Brain microvascular endothelial cell (primary cell): ENCODE results near the gene SPOCD1.

ENCODE experiments used
- DNase-seq: peaks from one replicate; pipeline ENCODE4 v3.0.0-alpha.2; 2020
- H3K27ac ChIP-seq: fragments of 250-450 bp; sonication (Bioruptor Pico); 2 replicates; pipeline ENCODE4 v1.5.1; 2020; ENCODE audit warnings: mild to moderate bottlenecking, moderate library complexity
- H3K27me3 ChIP-seq: fragments of 250-450 bp; sonication (Bioruptor Pico); replicated peaks from 2 replicates; pipeline ENCODE4 v1.5.1; 2020; ENCODE audit warnings: mild to moderate bottlenecking
- H3K36me3 ChIP-seq: fragments of 250-450 bp; sonication (Bioruptor Pico); replicated peaks from 2 replicates; pipeline ENCODE4 v1.5.1; 2020; ENCODE audit warnings: mild to moderate bottlenecking
- H3K4me3 ChIP-seq: 2 replicates; pipeline ENCODE4 v1.5.1; 2011; ENCODE audit warnings: low read depth, mild to moderate bottlenecking, control low read depth, low read length, moderate library complexity
- CTCF ChIP-seq: IDR thresholded peaks from 2 replicates; pipeline ENCODE4 v1.5.1; 2011; ENCODE audit warnings: low read depth, mild to moderate bottlenecking, moderate library complexity, low read length, control low read depth, inconsistent platforms; ENCODE audit errors: missing control alignments
- in situ Hi-C: cut with HindIII; loops from 2 replicates; pipeline ENCODE4 v1.10.0; 2017; ENCODE audit warnings: low sequenced_read_pairs, low pct_ligation_motif_present

SPOCD1 gene

GRCh38 chr1:31781138-31781755 lies 34.6 kb downstream of the SPOCD1 start:
- Histone ChIP-seq H3K27me3 (no peaks in the 10 kb centered on the region), H3K4me3 (no peak overlapping the region), H3K27ac (no peak overlapping the region), H3K36me3 (no peaks in the 10 kb centered on the region)
- in situ Hi-C loops = no loop called here
- no peak for DNase-seq
- no peak for TF ChIP-seq CTCF

GRCh38 chr1:31780632-31781031 lies 35.2 kb downstream of the SPOCD1 start:
- in situ Hi-C loops = no loop called here
- DNase-seq = no peak
- Histone ChIP-seq H3K27me3 (no peaks in the 10 kb centered on the region), H3K27ac (no peak overlapping the region), H3K4me3 (no peak overlapping the region), H3K36me3 (no peaks in the 10 kb centered on the region)
- no peak for TF ChIP-seq CTCF

GRCh38 chr1:31779687-31780086 lies 36.1 kb downstream of the SPOCD1 start:
- no peak overlapping the region for H3K4me3 ChIP-seq
- DNase-seq = no peak
- in situ Hi-C loops = no loop called here
- peaks cover 3% of the 10 kb centered on the region for H3K27me3 ChIP-seq
- no peak overlapping the region for H3K27ac ChIP-seq
- H3K36me3 ChIP-seq = no peaks in the 10 kb centered on the region
- no peak for TF ChIP-seq CTCF

GRCh38 chr1:31778763-31779488 lies 36.9 kb downstream of the SPOCD1 start:
- H3K27ac ChIP-seq = no peak overlapping the region
- H3K4me3 ChIP-seq = no peak overlapping the region
- in situ Hi-C loops = no loop called here
- no peak for DNase-seq
- no peaks in the 10 kb centered on the region for H3K36me3 ChIP-seq
- H3K27me3 ChIP-seq = peaks cover 9% of the 10 kb centered on the region
- TF ChIP-seq CTCF = no peak

GRCh38 chr1:31776516-31776915 lies 39.3 kb downstream of the SPOCD1 start:
- no peak for DNase-seq
- Histone ChIP-seq H3K27ac (no peak overlapping the region), H3K4me3 (no peak overlapping the region), H3K27me3 (peaks cover 33% of the 10 kb centered on the region), H3K36me3 (no peaks in the 10 kb centered on the region)
- in situ Hi-C loops = no loop called here
- TF ChIP-seq CTCF = no peak
